Aorta (tissue), 5 donors: Measurements from ENCODE around the gene MRPS6. TPM values are rescaled to one million over a fixed set of nuclear protein-coding genes. Genes with fewer than 3 reads are reported as not detected.
A peak's percentile ranks its signal among the peaks of the same experiment; 100 is the strongest.

ENCODE experiments used
- ATAC-seq: fragments of 200-7000 bp; cut with Tn5 transposase; one replicate; pipeline ENCODE4 v1.9.1; 2022; ENCODE audit warnings: moderate library complexity; ENCODE audit not compliant: low FRiP score
- DNase-seq, 2 donors: peaks; one replicate each; pipeline ENCODE4 v3.0.0-alpha.2; 2020
- H3K27ac ChIP-seq, 2 donors: one replicate each; pipeline ENCODE4 v1.5.1; 2013; ENCODE audit warnings: low read length in 2 of 2, mild to moderate bottlenecking in 2 of 2, moderate library complexity in 2 of 2, control low read depth in 1 of 2, inconsistent platforms in 1 of 2, low read depth in 1 of 2
- H3K27me3 ChIP-seq, 2 donors: one replicate each; pipeline ENCODE4 v1.6.1; 2013; ENCODE audit warnings: control low read depth in 1 of 2, low read length in 1 of 2, mild to moderate bottlenecking in 1 of 2, moderate library complexity in 1 of 2; ENCODE audit not compliant: insufficient read depth in 2 of 2, control insufficient read depth in 1 of 2
- H3K36me3 ChIP-seq, 2 donors: one replicate each; pipeline ENCODE4 v1.6.1; 2013; ENCODE audit warnings: control low read depth in 1 of 2, low read length in 1 of 2, mild to moderate bottlenecking in 1 of 2; ENCODE audit not compliant: insufficient read depth in 2 of 2, control insufficient read depth in 1 of 2
- H3K4me1 ChIP-seq, 2 donors: one replicate each; pipeline ENCODE4 v1.6.1; 2013; ENCODE audit warnings: low read length in 2 of 2, control low read depth in 1 of 2, mild to moderate bottlenecking in 1 of 2, moderate library complexity in 1 of 2; ENCODE audit not compliant: insufficient read depth in 2 of 2, control insufficient read depth in 1 of 2
- H3K4me3 ChIP-seq, 2 donors: one replicate each; pipeline ENCODE4 v1.5.1; 2013; ENCODE audit warnings: low read length in 2 of 2, control low read depth in 1 of 2, mild to moderate bottlenecking in 1 of 2
- H3K9me3 ChIP-seq: one replicate; pipeline ENCODE4 v1.6.1; 2013; ENCODE audit warnings: mild to moderate bottlenecking, low read length; ENCODE audit not compliant: control insufficient read depth
- WGBS, 2 donors: extraction: QIAGEN DNeasy Blood & Tissue Kit; methylation state at CpG; one replicate each; pipeline ENCODE4 v1.1.7; 2013; 5-methylcytosine and 5-hydroxymethylcytosine counted together
- intact Hi-C, 2 donors: fragments of 100-400 bp; cut with DNase I; formaldehyde crosslinking; loops; one replicate each; pipeline versions ENCODE4 v1.14.2 to v1.15.0; 2022
- polyA plus RNA-seq, 2 donors: library from polyadenylated mRNA; stranded (reverse); fragments of 200-250 nt; gene quantifications; one replicate each; pipeline ENCODE4 v1.2.3, GENCODE V29; 2013
- total RNA-seq, 2 donors: library from RNA; stranded (reverse); fragmentation: NEBNext Ultra II Directional; extraction: Animal tissue kit (Norgen Biotek cat#: 25700); gene quantifications; one replicate each; pipeline ENCODE4 v1.2.1, GENCODE V29; 2021
- donor health status: healthy with polysubstance abuse.
- donor health status: Bipolar disorder and iron deficiency.
- donor health status: DM: no; HTN: no; CAD: no.
- donor health status: DM: no; HTN: no; CAD: no.
- donor health status: DM: yes; HTN: yes; CAD: no.

Gene MRPS6
- total and polyA plus RNA-seq, 4 donors, result 78.4 to 137 (median 106) TPM

DNA sequence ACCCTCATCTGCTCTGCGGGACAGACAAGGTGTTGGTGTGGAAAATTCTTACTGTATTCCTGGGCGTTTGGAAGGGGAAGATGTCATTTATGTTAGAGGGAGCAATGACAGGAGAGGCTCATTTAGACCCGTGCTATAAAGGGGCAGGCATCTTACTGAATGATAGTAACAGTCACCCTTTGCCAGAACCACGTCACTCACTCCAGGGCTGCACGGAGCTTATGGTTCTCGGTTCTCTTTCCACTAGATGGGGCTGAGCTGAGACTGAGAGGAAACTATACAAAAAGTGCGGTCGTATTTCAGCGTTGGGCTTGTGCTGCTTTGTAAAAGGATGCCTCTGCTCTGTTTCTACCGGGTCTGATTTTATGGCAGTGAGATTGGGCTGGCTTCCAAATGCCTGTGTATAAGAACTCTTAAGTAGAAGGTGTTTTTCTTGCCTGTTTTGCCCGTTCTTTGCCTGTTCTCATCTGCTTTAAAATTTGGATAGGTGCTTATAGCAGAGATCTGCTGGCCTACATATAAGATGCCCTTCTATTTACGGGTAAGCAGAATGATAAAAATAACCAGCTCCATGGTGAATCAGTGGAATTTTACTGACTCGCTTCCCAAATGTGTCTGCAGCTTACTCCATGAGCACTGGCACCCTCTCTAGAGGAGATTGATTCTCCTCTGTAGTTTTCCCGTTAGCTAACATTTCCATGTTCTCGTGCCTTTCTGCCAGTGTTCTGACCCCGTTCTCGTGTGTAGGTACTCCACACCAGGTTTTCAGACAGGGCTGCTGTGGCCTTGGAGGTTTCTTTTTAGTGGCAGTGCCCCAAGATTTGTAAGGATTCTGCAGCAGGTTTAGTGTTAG is 55.9 kb downstream of the MRPS6 start:
- peak overlapping the region in 1 of 2 donors; percentile 22 for H3K4me3 ChIP-seq
- H3K9me3 ChIP-seq, result no peaks in the 10 kb centered on the region
- intact Hi-C loops, result loop anchor here (2.0 to 10.0 kb wide), 3 partner anchors 53 to 74 kb away; partner anchors contain the start of genes MRPS6 (in 1 of the 2) and SLC5A3 (in 1 of the 2)
- peaks cover 5 to 20% of the 10 kb centered on the region in 2 donors for H3K4me1 ChIP-seq
- WGBS, 2 donors, result 2 to 4% methylated on average over 17 of the region's 17 CpGs
- H3K27ac ChIP-seq, result peak overlapping the region; percentile 84 to 93
- DNase-seq (peak in 1 of 2 donors; percentile 67), ATAC-seq (peak; percentile 83)
- H3K36me3 ChIP-seq, result peaks cover 0 to 2% of the 10 kb centered on the region in 2 donors
- H3K27me3 ChIP-seq, result no peaks in the 10 kb centered on the region

DNA sequence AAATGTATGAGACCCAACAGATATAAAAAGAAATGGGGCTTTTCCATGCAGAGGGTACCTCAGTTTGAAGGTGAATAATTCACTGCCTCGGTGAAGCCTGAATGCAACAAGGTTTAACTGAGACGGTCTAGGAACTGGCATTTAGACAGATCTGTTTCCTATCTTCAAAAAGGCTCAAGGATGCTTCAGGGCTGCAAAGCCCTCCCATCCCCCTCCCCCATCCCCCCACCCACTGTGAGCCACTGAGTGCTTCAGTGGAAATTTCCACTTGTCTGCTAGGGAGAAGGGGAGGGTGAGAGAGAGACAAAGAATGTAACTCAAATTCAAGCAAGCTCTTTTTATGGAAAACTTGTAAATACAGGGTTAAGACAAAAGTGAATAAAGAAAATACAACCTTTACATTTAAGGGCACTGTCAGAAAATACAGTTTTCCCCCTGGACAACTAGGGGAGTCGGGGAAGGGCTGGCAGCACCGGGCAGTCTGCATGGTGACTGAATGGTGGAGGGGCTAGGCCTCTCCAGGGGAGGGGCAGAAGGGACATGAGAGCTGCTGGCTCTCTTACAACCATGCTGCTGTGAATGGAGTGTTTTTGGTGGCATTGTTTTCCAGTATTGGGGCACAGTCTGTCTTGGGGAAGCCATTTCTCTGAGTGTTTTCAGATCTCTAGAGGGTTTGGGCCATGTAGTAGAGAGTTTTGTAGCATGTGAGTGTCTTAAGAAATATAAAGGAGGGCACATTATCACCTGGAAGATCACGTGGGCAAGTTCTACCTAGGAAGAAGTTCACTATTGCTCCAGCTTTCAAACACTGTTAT is 56.7 kb downstream of the MRPS6 start:
- peaks cover 0 to 2% of the 10 kb centered on the region in 2 donors for H3K36me3 ChIP-seq
- DNase-seq (no peak), ATAC-seq (no peak)
- peak overlapping the region; percentile 84 to 93 for H3K27ac ChIP-seq
- H3K9me3 ChIP-seq, result no peaks in the 10 kb centered on the region
- H3K4me3 ChIP-seq, result peak overlapping the region; percentile 4 to 11
- H3K4me1 ChIP-seq, result peaks cover 5 to 20% of the 10 kb centered on the region in 2 donors
- H3K27me3 ChIP-seq, result no peaks in the 10 kb centered on the region
- 9 to 13% methylated on average over 5 of the region's 5 CpGs for WGBS, 2 donors
- intact Hi-C loops, result loop anchor here (2.0 to 10.0 kb wide), 4 partner anchors 43 to 73 kb away; partner anchors contain the start of genes MRPS6 (in 1 of the 2) and SLC5A3 (in 1 of the 2)

DNA sequence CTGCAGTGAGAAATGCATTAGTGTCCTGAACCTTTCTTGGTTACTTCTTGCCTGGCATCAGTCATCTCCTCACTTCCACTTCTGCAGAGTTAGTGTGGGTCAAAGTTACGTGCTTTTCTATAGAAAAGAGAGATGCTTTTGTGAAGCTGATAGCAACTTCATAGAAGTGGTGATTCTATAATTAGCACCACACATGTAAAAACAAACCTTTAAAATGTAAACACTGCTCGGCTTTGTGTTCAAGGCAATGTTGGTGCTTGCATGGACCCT is 57.3 kb downstream of the MRPS6 start:
- intact Hi-C loops, result loop anchor here (5.0 kb wide), 2 partner anchors 43 to 52 kb away; no protein-coding TSS in a partner anchor
- 23 to 30% methylated on average over 2 of the region's 2 CpGs for WGBS, 2 donors

DNA sequence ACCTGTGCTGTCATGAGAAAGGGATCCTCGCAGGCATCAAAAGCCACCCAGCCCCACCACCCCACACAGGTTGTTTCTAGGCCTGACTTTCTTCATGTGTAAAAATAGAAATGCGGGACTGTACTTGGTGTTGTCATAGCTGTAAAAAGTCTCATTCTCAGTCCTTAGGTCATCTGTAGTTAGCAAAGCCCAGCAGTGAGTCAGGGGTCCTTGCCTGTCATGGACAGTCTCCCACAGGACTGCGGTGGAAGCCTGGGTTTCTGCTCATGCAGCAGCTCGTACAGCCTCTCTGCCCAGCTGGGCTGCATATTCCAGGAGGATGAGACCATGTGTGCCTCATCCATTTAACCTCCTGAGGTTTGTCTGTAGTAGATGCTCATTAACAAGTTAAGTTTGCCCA is 58.2 kb downstream of the MRPS6 start:
- intact Hi-C loops, result loop anchor here (5.0 kb wide), 2 partner anchors 44 to 51 kb away; no protein-coding TSS in a partner anchor
- no peak overlapping the region for H3K4me3 ChIP-seq
- no peak for DNase-seq

More for the DNA sequence above, 57.3 kb downstream of the MRPS6 start:
- Histone ChIP-seq H3K9me3 (no peaks in the 10 kb centered on the region), H3K27ac (peak overlapping the region; percentile 79 to 93), H3K4me1 (peaks cover 2 to 20% of the 10 kb centered on the region in 2 donors), H3K36me3 (peaks cover 0 to 2% of the 10 kb centered on the region in 2 donors), H3K4me3 (no peak overlapping the region), H3K27me3 (no peaks in the 10 kb centered on the region)
- ATAC-seq (no peak), DNase-seq (no peak)

GRCh38 chr21:34132202-34132601 is 58.8 kb downstream of the MRPS6 start:
- DNase-seq, result peak in 1 of 2 donors; percentile 64
- no peaks in the 10 kb centered on the region for H3K36me3 ChIP-seq
- H3K4me3 ChIP-seq, result no peak overlapping the region
- 50 to 54% methylated on average over 13 of the region's 13 CpGs for WGBS, 2 donors
- H3K4me1 ChIP-seq, result peaks cover 2 to 20% of the 10 kb centered on the region in 2 donors
- intact Hi-C loops, result loop anchor here (2.0 to 5.0 kb wide), 3 partner anchors 19 to 50 kb away; no protein-coding TSS in a partner anchor
- H3K27ac ChIP-seq, result peak overlapping the region; percentile 79 to 93
- no peaks in the 10 kb centered on the region for H3K9me3 ChIP-seq
- ATAC-seq, result no peak
- no peaks in the 10 kb centered on the region for H3K27me3 ChIP-seq

More for the DNA sequence above, 58.2 kb downstream of the MRPS6 start:
- Histone ChIP-seq H3K36me3 (no peaks in the 10 kb centered on the region), H3K27ac (peak overlapping the region; percentile 79 to 93), H3K4me1 (peaks cover 2 to 20% of the 10 kb centered on the region in 2 donors), H3K27me3 (no peaks in the 10 kb centered on the region), H3K9me3 (no peaks in the 10 kb centered on the region)
- 42 to 54% methylated on average over 4 of the region's 4 CpGs for WGBS, 2 donors
- ATAC-seq, result no peak

- Histone ChIP-seq H3K27ac (peak overlapping the region; percentile 79 to 93), H3K36me3 (no peaks in the 10 kb centered on the region), H3K9me3 (no peaks in the 10 kb centered on the region), H3K4me3 (no peak overlapping the region), H3K4me1 (peaks cover 2 to 20% of the 10 kb centered on the region in 2 donors), H3K27me3 (no peaks in the 10 kb centered on the region)
- DNase-seq (no peak), ATAC-seq (no peak)
- intact Hi-C loops, result loop anchor here (2.0 to 5.0 kb wide), 3 partner anchors 18 to 49 kb away; no protein-coding TSS in a partner anchor
- 83 to 86% methylated on average over 4 of the region's 4 CpGs for WGBS, 2 donors
Observed at GRCh38 chr21:34132926-34133325, 59.5 kb downstream of the MRPS6 start.

GRCh38 chr21:34133392-34133791 is 60.0 kb downstream of the MRPS6 start:
- no peak for DNase-seq
- H3K27ac ChIP-seq, result peak overlapping the region; percentile 79 to 81
- 25 to 38% methylated on average over 1 of the region's 1 CpG for WGBS, 2 donors

GRCh38 chr21:34133802-34134201 is 60.4 kb downstream of the MRPS6 start:
- WGBS, 2 donors, result 54 to 59% methylated on average over 2 of the region's 2 CpGs
- Histone ChIP-seq H3K9me3 (no peaks in the 10 kb centered on the region), H3K4me3 (no peak overlapping the region), H3K27me3 (no peaks in the 10 kb centered on the region), H3K27ac (peak overlapping the region in 1 of 2 donors; percentile 81), H3K4me1 (peaks cover 2 to 20% of the 10 kb centered on the region in 2 donors), H3K36me3 (no peaks in the 10 kb centered on the region)
- intact Hi-C loops, result loop anchor here (2.0 to 5.0 kb wide), 3 partner anchors 17 to 48 kb away; no protein-coding TSS in a partner anchor
- ATAC-seq, result no peak
- DNase-seq, result no peak

More at GRCh38 chr21:34133392-34133791, 60.0 kb downstream of the MRPS6 start:
- peaks cover 2 to 20% of the 10 kb centered on the region in 2 donors for H3K4me1 ChIP-seq
- H3K36me3 ChIP-seq, result no peaks in the 10 kb centered on the region
- no peaks in the 10 kb centered on the region for H3K27me3 ChIP-seq
- intact Hi-C loops, result loop anchor here (2.0 to 5.0 kb wide), 3 partner anchors 17 to 49 kb away; no protein-coding TSS in a partner anchor
- no peaks in the 10 kb centered on the region for H3K9me3 ChIP-seq
- no peak overlapping the region for H3K4me3 ChIP-seq
- ATAC-seq, result no peak
